HG02798 (cell line): ENCODE results near the gene CCR2.
"Not testable (repeated sequence)": the region's sequence is repeated elsewhere in the genome, so short reads cannot be mapped to it uniquely, and the experiment has no call there.

Experiments used
- ATAC-seq: cut with Tn5 transposase; IDR thresholded peaks from one replicate; pipeline ENCODE4 v1.9.1; 2021; ENCODE audit warnings: mild to moderate bottlenecking; ENCODE audit not compliant: unreplicated experiment, poor library complexity

The CCR2 gene

DNA sequence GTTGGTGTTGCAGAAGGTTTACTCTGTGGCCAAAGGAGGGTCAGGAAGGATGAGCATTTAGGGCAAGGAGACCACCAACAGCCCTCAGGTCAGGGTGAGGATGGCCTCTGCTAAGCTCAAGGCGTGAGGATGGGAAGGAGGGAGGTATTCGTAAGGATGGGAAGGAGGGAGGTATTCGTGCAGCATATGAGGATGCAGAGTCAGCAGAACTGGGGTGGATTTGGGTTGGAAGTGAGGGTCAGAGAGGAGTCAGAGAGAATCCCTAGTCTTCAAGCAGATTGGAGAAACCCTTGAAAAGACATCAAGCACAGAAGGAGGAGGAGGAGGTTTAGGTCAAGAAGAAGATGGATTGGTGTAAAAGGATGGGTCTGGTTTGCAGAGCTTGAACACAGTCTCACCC lies 20.8 kb downstream of the CCR2 start:
- no peak for ATAC-seq

DNA sequence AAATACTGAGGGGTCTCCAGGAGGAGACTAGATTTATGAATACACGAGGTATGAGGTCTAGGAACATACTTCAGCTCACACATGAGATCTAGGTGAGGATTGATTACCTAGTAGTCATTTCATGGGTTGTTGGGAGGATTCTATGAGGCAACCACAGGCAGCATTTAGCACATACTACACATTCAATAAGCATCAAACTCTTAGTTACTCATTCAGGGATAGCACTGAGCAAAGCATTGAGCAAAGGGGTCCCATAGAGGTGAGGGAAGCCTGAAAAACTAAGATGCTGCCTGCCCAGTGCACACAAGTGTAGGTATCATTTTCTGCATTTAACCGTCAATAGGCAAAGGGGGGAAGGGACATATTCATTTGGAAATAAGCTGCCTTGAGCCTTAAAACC lies 21.3 kb downstream of the CCR2 start:
- ATAC-seq, result no peak

DNA sequence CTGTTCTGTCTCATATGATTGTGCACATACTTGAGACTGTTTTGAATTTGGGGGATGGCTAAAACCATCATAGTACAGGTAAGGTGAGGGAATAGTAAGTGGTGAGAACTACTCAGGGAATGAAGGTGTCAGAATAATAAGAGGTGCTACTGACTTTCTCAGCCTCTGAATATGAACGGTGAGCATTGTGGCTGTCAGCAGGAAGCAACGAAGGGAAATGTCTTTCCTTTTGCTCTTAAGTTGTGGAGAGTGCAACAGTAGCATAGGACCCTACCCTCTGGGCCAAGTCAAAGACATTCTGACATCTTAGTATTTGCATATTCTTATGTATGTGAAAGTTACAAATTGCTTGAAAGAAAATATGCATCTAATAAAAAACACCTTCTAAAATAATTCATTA lies 21.9 kb downstream of the CCR2 start:
- no peak for ATAC-seq

DNA sequence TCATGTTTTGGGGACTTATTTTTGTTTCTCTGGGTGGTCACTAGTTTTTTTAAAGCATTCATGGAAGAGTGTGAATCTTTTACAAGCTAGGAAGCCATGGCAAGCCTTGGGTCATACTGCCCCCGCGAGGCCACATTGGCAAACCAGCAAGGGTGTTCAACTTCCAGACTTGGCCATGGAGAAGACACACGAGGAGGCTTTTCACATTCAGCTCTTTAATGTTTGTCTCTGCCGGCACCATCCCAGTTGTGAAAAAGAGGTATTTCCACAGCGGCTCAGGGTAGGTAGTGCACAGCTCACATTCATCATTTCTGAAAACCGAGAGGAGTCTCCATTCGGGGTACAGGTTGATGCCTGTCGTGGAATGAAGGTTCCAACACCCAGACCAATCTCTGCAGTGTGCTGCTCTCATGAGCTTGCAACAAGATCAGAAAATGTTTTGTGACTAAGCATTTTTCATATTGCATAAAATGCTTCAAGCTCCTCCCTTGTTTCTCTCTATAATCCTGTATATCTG lies 24.6 kb downstream of the CCR2 start:
- no peak for ATAC-seq

DNA sequence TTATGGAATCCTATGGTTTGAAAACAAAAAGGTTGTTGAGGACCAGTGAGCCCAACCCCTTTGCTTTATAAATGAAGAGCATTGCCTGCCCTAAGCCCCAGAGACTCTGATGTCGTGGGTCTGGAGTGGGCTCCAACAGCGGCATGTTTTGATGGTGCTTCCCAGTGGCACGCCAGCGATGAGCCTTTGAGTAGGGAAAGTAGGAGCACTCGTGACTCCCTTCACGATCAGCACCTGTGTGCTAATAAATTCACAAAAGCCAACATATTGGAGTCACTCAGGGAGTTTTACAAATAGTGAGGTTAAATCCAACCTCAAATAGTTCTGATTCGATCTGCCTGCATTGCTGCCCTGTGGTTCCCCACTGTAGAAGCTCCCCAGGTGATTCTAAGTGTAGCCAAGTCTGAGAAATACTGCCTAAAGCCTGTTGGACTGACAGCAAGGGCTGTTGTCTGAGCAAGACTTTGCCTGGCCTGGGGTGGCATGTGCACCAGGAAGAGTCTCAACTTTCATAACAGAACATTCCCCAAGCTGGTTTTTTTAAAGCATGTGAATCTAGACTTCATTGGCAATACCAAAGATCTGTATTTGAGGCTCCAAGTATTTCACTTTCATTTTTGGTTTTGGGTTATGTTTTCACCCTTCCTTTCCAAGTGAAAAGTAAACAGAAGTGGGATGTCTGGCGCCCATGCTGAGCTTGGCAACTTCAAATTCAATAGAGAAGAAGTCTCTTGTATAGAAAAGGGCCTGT lies 26.7 kb downstream of the CCR2 start:
- no peak for ATAC-seq

DNA sequence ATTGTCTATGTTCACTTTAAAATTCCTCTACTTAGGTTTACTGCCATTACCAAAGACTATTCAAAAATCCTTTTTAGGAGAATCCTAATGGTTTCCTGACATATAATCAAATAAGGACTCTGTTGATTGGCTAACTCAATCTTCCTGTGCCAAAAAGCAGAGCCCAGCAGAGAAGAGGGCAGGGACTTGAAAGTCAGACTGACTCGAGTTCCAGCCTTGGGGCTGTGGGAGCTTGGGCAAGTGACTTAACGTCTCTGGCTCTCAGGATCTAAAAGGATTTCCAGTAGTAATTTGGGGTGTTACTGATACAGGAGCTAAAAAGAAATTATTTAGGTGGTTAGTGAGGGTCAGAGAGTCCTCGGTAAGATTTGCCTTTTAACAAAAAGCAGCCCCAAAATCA lies 27.7 kb downstream of the CCR2 start:
- no peak for ATAC-seq

DNA sequence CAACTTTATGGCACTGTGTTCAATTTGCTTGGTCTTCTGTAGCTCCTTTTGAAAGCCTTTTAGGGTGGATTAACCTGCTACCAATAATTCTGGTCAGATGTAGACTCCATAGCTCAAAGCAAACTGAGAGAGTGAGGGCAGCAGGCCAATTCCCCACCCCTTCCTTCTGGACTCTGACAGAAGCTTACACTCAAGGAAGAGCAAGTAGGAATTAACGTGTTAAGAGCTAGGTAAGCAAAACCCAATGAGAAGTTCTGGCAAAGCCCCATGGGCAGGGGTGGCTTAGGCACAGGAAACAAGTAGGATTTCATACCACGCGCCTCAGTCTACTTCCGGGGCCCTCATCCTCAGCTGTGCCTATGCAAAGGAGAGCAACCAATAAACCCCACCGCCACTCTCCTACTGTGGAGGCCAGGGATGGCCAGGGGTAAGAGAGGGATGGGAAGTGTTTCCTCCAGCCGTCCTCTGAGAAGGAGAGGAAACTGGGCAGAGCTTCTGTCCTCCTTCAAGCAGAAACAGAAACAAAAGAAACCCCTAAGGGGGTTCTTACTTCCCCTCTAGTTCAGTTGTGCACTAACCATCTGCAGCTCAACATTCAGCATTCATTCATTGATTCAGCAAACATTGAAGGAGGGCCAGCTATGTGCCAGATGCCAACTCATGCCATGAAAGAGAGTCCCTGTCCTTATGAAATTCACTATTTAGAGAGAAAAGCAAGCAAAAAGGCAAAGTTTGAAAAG lies 29.5 kb downstream of the CCR2 start:
- no peak for ATAC-seq

DNA sequence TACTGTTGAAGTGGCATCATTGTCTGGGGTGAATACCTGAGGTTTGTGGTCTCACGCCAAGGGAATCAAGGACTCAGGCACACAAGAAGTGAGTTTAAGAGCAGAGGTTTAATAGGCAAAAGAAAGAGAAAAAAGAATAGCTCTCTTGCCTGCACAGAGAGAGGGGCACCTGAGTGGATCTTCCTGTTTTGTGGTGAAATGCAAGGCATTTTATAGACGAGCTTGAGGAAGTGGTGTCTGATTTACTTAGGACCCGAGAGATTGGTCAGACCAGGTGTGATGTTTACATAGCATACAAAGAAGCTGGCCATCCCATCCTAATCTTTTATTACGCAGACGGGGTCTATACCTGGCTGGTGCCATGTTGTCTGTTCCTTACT lies 30.0 kb downstream of the CCR2 start:
- no peak for ATAC-seq

DNA sequence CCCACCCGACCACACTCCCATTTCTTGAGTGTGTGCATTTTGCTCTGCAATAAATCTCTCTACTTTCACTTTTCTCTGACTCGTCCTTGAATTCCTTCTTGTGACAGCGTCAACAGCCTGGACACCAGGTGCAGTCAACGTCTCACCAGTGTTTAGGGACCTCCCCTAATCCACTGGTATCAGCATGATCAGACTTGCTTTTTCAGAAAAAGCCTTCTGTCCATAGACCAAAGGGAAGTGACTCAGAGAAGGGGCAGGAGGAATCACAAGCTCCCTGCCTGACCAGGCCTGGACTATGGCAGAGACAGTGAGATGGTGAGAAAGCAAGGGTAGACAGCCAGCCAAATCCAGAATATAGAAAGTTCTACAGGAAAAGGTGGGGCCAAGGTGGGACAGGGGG lies 32.3 kb downstream of the CCR2 start:
- no peak for ATAC-seq

DNA sequence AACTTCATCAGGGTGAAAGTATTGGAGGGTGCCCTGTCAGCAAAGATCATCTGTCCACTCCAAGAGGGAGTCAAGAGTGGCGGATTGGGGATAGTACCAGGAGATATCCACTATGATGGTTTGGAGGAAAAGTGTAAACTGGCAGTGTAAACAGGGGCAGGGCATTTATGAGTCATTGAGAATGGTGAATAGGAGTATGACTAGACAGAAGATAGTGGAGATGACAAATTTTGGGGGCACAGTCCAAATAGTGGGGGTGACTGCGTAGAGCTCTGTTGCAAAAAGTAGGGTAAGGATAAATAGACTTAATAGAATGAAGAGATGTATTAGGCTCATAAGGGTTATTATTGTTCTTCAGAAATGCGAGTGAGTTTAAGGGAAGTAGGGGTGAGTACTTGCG lies 34.9 kb downstream of the CCR2 start:
- ATAC-seq, result not testable (repeated sequence)

DNA sequence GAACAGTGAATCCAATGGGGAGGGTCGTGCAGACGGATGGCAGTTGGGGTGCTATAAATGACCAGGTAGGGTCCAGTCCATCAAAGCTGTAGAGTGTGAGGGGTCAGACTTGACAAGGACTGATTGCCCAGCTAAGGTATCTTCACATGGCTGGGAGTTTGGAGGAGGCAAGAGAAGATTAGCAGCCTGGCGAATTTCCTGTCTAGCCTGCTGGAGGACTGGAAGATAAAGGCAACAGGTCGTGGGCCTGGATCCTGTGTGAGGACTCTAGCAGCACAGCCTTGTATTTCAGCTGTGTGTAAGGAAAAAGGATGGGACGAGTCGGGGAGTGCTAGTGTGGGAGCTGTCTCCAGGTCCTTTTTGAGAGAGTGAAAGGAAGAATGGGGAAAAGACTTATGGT lies 35.4 kb downstream of the CCR2 start:
- no peak for ATAC-seq

DNA sequence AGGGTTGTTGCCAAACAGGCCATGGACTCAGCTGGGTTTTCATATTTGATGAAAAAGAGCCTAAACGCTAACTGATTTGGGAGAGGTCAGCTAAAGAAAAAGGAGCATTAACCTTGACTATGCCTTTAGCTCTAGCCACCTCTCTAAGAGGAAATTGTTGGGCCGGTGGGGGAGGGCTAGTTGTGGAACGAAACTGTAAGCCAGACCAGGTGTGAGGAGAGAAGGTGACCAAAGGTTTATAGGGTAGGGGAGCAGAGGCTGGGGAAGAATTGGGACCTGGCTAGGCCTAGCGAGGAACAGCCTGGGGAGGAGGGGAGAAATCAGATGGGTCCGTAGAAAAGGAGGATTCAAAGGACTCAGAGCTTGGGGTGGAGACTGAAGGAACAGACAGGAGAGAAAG lies 37.6 kb downstream of the CCR2 start:
- ATAC-seq, result not testable (repeated sequence)

DNA sequence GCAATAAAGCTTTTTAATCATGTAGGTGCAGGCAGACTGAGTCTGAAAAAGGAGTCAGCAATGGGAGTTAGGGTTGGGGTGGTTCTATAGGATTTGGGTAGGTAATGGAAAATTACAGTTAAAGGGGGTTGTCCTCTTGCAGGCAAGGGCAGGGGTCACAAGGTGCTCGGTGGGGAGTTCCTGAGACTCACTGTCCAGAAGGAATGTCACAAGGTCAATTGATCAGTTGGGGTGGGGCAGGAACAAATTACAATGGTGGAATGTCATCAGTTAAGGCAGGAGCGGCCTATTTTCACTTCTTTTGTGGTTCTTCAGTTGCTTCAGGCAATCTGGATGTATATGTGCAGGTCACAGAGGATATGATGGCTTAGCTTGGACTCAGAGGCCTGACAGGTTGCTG lies 39.1 kb downstream of the CCR2 start:
- no peak for ATAC-seq

DNA sequence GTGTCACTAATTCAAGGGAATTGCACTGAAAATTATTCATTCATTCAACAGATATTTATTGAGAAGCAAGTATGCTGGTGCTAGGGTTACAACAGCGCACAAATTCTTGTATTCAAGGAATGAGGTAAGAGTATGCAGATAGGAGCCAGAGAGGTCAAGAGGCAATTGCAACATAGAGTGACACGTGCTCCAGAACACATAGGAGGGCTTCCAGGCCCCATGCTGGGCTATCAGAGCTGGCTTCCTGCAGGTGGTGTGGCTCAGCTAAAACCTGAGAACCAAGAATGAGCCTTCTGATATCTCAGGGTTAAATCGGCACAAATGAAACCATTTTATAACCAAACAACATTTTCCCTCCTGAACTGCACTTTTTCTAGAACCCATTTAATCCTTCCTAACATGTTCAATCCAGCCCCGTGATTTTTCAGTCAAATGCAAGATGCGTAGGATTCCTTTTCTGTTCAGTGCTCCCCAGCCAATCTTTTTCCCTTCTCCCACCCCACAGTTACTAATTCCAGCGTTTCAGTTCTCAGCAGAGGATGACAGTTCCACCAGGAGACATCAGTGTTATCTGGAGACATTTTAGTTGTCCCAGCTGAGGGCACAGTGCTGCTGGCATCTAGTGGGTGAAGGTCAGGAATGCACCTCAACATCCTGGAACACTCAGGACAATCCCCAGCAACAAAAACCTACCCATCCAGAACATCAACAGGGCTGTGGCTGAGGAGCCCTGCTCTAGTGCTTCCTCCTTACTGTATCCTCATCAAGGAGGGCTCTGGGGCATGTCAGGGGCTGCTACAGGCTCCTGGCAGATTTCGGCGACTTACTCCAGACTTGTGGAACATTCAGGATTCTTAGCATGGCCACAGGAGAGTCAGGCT lies 39.9 kb downstream of the CCR2 start:
- no peak for ATAC-seq

DNA sequence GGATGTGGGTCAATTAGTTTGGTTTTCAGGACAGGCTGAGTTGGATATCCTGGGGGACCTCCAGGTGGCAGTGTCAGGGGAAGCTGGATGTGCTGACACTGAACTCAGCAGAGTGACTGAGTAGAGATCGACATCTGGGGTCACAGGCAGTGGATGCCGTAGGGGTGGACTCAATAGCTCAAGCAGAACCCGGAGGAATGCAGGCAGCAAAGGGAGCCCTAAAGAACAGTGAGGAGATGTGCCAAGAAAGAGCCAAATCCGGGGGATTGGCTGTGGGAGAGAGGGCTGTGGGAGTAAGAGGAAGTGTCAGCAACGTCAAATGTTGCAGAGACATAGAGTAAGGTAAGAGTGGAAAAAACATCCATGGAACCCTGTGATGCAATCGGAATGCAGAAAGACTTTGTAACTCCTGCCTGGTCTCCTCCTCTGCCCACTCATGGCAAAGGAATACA lies 41.3 kb downstream of the CCR2 start:
- no peak for ATAC-seq

DNA sequence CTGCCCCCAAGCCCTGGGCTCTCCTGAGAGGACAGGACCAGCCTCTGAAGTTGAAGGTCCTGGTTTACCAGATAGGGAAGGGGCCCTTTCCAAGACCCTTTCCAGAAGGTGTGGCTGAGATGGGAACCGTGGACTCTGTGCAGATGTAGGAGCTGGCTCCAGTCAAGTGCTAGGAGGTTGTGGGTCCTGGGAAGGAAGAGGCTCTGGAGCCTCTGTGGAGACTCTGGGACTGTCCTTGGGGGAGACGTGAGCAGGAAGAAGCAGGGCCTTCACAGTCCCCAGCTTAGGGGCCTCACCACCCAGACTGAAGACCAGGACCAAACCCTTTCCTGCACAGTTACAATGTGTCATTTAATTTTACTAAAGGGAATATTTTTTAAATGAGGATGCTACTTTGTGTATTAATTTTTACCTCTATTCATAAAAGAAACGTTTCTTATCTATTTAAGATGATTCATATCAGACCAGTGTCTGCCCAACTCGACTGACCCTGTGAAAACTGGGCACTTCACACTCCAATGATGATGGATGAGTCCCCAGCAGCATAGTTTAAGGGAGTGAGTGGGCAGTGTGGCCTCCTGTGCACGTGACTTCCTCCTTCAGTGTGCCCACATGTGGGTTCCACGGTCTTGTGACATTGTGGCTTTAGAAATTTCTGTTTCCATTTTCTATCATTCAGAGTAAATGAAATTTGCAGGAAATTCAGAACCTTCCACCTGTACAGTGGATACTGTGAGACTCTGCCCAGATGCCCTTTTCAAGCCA lies 42.0 kb downstream of the CCR2 start:
- ATAC-seq, result no peak

DNA sequence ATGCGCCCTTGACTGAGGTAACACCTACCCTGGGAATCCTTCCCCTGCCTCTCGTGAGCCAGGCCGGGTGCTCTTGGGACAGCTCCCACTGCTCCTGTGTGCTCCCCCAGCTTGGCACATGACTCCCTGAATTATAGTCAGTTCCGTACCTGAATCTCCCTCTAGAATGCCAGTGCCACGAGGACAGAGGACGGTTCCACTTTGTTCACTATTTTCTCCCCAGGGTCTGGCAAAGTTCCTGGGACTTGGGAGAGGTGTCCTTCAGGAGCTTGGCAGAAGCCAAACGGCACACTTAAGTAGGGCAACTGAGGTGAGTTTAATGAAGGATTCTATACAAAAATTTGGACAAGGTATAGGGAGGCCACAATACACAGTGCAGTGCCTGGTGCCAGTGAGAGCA lies 43.2 kb downstream of the CCR2 start:
- ATAC-seq, result no peak

DNA sequence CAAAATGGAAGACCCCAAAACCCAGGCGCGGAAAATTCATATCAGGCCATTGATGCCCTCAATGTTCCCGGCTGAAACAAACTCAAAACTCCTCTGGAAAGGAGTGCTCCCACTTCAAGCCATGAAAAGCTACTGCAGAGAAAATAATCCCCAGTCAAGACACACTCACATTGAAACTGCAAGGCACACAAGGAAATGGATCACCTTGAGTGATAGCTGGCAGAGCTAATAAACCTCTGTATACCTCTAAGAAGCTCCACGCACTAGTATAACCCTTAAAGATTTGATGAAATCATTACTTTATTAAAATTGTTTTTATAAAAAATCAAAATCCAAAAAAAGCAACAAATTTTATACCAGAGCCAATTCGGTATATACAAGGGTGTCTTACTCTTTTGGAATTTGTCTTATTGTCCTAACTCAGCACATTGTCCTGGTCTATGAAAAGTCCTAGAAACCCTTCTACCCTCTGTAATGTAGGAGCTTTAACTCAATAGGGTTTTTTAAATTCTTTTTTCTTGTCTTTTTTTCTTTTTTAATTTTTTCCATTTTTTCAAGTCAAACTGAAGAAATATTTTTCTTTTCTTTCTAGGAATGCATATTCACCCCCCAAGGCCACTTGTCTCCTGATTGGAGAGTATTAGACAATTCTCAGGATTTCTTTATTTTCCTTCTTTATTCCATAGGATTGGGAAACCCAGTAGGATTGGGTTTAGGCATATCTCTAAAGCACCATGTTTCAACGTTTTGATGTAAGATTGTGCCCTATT lies 44.5 kb downstream of the CCR2 start:
- no peak for ATAC-seq

DNA sequence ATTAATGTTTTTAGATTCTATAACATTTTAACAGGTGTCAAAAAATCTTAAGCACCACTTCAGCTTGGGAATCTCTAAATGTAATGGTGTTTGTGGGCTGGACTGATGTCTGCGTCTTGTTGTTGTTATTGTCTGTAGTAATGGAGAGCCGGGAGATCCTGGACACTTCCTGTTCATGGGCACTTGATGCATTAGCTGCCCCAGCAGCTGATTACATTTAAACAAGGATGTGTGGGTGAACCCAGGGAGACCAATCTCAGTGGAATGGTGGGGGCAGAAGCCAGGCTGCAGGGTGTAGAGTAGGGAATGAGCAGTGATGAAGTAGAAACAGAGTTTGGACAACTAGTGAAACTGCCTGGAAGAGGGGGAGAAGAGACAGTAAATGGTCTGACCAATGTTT lies 45.2 kb downstream of the CCR2 start:
- ATAC-seq, result no peak
